ENCODE data around the gene ABHD6. TPM values are rescaled to one million over a fixed set of nuclear protein-coding genes. Genes with fewer than 3 reads are reported as not detected.

ABHD6 gene
- total RNA-seq, 1 donor from 2014 or later = 2.4 TPM

DNA sequence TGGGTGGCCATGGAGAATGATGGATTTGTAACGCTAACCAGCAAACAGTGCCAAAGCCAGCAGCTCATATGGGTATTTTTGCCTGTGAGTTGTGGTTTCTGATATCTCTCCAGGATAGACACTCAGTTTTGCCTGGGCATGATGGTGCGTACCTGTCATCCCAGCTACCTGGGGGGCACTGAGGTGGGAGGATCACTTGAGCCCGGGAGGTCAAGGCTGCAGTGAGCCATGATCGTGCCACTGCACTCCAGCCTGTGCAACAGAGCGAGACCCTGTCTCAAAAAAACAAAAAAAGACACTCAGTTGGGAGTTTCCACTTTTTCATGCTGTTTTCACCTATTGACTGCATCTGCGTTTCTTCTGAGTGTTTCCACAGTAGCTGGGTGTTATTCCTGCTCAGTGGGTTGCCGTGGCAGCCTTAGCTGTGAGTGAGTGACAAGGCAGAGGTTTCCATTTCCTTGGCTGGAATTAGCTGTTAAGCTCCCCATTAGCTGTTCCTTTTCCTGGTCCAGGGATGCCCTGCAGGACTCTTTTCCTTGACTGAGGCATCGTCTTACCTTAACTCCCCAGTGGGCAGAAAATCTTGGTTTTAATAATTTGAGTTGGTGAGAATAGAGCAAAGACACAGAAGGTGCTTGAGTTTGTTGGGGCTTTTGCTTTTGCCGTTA lies 54.2 kb downstream of the ABHD6 start:
- DNase-seq (ENCODE audit: low read depth) = no peak
- TF ChIP-seq, protein P1, sequence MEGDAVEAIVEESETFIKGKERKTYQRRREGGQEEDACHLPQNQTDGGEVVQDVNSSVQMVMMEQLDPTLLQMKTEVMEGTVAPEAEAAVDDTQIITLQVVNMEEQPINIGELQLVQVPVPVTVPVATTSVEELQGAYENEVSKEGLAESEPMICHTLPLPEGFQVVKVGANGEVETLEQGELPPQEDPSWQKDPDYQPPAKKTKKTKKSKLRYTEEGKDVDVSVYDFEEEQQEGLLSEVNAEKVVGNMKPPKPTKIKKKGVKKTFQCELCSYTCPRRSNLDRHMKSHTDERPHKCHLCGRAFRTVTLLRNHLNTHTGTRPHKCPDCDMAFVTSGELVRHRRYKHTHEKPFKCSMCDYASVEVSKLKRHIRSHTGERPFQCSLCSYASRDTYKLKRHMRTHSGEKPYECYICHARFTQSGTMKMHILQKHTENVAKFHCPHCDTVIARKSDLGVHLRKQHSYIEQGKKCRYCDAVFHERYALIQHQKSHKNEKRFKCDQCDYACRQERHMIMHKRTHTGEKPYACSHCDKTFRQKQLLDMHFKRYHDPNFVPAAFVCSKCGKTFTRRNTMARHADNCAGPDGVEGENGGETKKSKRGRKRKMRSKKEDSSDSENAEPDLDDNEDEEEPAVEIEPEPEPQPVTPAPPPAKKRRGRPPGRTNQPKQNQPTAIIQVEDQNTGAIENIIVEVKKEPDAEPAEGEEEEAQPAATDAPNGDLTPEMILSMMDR (conservative IDR thresholded peaks at IDR 0.05; ENCODE audit: low read depth, low read length) = no peak
- no peak overlapping the region for H3K4me3 ChIP-seq (ENCODE audit: low read depth, low read length)

DNA sequence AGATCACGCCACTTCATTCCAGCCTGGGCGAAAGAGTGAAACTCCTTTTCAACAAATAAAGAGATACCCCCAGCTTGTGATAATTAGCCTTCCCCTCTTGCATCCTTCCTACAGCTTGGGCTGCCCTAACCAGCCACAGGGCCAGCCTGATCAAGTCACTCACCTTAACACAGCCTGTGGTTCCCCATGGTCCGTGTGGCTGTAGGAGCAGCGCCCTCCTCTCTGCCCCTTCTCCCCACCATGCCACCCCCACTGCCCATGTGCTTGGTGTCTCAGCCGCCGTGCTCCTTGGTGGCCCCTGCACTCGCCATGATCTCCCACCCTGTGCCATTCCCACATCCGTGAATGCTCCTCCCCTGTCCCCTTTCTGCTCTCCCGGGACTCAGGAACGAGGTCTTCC lies 55.3 kb downstream of the ABHD6 start:
- H3K4me3 ChIP-seq (ENCODE audit: low read depth, low read length) = no peak overlapping the region
- no peak for DNase-seq (ENCODE audit: low read depth)
- TF ChIP-seq, protein P1 (conservative IDR thresholded peaks at IDR 0.05; ENCODE audit: low read depth, low read length) = no peak

DNA sequence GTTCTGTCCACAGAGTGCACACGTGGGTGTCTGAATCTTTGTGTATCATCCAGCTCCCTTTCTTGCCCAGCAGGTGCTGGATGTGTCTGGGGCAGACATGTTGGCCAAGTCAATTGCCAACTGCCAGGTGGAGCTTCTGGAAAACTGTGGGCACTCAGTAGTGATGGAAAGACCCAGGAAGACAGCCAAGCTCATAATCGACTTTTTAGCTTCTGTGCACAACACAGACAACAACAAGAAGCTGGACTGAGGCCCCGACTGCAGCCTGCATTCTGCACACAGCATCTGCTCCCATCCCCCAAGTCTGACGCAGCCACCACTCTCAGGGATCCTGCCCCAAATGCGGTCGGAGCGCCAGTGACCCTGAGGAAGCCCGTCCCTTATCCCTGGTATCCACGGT lies 55.9 kb downstream of the ABHD6 start:
- DNase-seq (ENCODE audit: low read depth) = no peak
- TF ChIP-seq, protein P1 (conservative IDR thresholded peaks at IDR 0.05; ENCODE audit: low read depth, low read length) = no peak
- no peak overlapping the region for H3K4me3 ChIP-seq (ENCODE audit: low read depth, low read length)

DNA sequence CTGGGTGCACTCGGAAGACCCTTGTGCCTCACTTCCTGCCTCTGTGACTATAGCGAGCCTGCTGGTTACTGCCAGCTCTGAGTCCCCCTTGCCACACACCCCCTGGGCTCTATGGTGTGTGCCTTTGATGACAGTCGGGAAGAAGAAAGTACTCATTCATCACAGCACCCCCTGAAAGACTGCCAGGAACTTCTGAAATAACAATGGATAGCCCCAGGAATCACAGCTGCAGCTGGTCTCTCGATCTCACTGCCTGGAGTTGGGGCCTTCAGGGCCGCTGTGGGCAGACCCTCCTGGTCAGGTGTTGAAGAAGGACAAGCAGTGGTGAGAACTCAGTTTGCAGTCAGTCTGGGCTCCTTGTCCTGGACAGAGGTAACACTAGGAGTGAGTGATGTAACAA lies 58.7 kb downstream of the ABHD6 start:
- DNase-seq (ENCODE audit: low read depth) = no peak
- no peak overlapping the region for H3K4me3 ChIP-seq (ENCODE audit: low read depth, low read length)
- TF ChIP-seq, protein P1 (conservative IDR thresholded peaks at IDR 0.05; ENCODE audit: low read depth, low read length) = no peak

DNA sequence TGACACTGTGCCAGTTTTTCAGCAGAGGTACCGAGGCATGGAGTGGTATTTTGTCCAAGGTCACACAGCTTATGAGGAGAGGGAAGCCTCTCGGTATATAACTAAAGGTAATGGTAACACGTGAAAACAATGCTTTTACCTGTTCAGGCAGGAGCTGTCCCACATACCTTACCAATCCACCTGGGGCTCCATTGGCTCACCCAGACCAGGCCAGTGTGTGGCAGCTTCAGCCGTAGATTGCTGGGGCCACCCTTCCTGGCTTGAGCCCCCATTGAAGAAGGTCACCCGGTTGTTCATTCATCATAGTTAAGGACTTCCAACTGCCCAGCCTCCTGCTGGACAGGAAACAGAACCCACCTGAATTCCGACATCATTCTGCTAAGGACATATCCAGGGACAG lies 59.3 kb downstream of the ABHD6 start:
- TF ChIP-seq, protein P1 (conservative IDR thresholded peaks at IDR 0.05; ENCODE audit: low read depth, low read length) = no peak
- H3K4me3 ChIP-seq (ENCODE audit: low read depth, low read length) = no peak overlapping the region
- DNase-seq (ENCODE audit: low read depth) = no peak

DNA sequence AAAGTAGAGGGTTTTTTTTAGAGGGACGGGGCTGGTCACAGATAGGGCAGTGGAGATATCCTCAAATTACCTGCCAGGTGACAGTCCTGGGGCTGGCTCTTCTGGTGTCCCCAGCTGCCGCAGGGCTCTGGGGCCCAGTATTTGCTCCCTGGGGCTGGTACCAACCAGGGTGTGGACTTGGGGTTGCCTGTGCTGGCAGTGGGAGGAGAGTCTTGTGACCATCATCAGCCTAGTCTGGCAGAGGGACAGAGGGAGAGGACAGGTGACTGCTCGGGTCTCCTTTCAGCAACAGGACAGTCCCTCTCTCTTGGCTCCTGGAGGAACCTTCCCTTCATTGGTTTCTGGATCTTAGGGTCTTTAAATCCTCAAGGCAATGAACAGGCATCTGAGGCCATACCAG lies 60.6 kb downstream of the ABHD6 start:
- TF ChIP-seq, protein P1 (conservative IDR thresholded peaks at IDR 0.05; ENCODE audit: low read depth, low read length) = no peak
- H3K4me3 ChIP-seq (ENCODE audit: low read depth, low read length) = no peak overlapping the region
- DNase-seq (ENCODE audit: low read depth) = no peak

DNA sequence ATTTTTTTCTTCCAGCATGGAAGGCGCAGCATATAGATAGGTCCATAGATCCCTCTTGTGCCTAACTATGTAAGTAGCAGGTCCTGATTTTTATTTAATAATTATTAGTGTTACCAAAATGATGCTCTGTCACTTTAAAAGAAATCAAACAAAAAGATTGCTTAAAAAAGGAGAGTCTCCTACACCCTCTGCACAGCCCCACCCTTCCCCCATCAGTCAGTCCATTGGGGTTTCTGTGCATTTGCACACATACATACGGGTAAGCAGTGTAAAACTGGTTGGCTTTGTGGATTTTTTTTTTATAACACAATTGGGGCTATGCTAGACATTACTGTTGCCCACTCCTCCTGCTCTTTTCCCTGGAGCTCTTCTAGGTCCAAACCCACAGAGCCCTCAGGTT lies 61.5 kb downstream of the ABHD6 start:
- no peak for DNase-seq (ENCODE audit: low read depth)
- no peak overlapping the region for H3K4me3 ChIP-seq (ENCODE audit: low read depth, low read length)
- TF ChIP-seq, protein P1 (conservative IDR thresholded peaks at IDR 0.05; ENCODE audit: low read depth, low read length) = no peak

All from epithelial cell of proximal tubule (primary cell).